Endometrial microvascular endothelial cells (primary cell): Measurements from ENCODE around the gene SLC4A1. TPM values are rescaled to one million over a fixed set of nuclear protein-coding genes. Genes with fewer than 3 reads are reported as not detected.

Experiments
- in situ Hi-C: cut with HindIII; loops from 2 replicates; pipeline ENCODE4 v1.10.0; 2017; ENCODE audit warnings: low sequenced_read_pairs, low pct_unique_long_range_greater_than_20kb; ENCODE audit errors: inconsistent ontology term
- total RNA-seq: library from RNA; depleted of rRNA; stranded (reverse); fragments of >200 nt; gene quantifications from one replicate; pipeline ENCODE4 v1.2.3, GENCODE V29; 2015; ENCODE audit errors: inconsistent ontology term

Gene SLC4A1
- total RNA-seq, 1 donor from 2014 or later, result not detected

GRCh38 chr17:44213403-44214229 lies 54.3 kb downstream of the SLC4A1 start:
- in situ Hi-C loops, result no loop called here

- in situ Hi-C loops, result no loop called here
These were observed 55.2 kb downstream of the SLC4A1 start for GRCh38 chr17:44212507-44213402.

GRCh38 chr17:44211281-44212265 lies 56.4 kb downstream of the SLC4A1 start:
- in situ Hi-C loops, result no loop called here

GRCh38 chr17:44210342-44211192 lies 57.4 kb downstream of the SLC4A1 start:
- in situ Hi-C loops, result no loop called here

- in situ Hi-C loops, result loop anchor here (10.0 kb wide), 1 partner anchor 115 kb away; the partner anchor contains the start of gene SLC25A39
These were observed 58.1 kb downstream of the SLC4A1 start for GRCh38 chr17:44209786-44210341.

- in situ Hi-C loops, result loop anchor here (10.0 kb wide), 1 partner anchor 117 kb away; the partner anchor contains the start of gene SLC25A39
These were observed 60.2 kb downstream of the SLC4A1 start for GRCh38 chr17:44207743-44208142.

GRCh38 chr17:44207319-44207718 lies 60.6 kb downstream of the SLC4A1 start:
- in situ Hi-C loops, result loop anchor here (10.0 kb wide), 1 partner anchor 117 kb away; the partner anchor contains the start of gene SLC25A39

GRCh38 chr17:44206825-44207155 lies 61.1 kb downstream of the SLC4A1 start:
- in situ Hi-C loops, result loop anchor here (10.0 kb wide), 1 partner anchor 118 kb away; the partner anchor contains the start of gene SLC25A39

GRCh38 chr17:44205962-44206824 lies 61.7 kb downstream of the SLC4A1 start:
- in situ Hi-C loops, result loop anchor here (10.0 kb wide), 1 partner anchor 119 kb away; the partner anchor contains the start of gene SLC25A39

- in situ Hi-C loops, result loop anchor here (10.0 kb wide), 1 partner anchor 120 kb away; the partner anchor contains the start of gene SLC25A39
These were observed 63.5 kb downstream of the SLC4A1 start for GRCh38 chr17:44204441-44204882.

GRCh38 chr17:44203731-44204440 lies 64.0 kb downstream of the SLC4A1 start:
- in situ Hi-C loops, result loop anchor here (10.0 kb wide), 1 partner anchor 121 kb away; the partner anchor contains the start of gene SLC25A39

GRCh38 chr17:44202756-44203155 lies 65.2 kb downstream of the SLC4A1 start:
- in situ Hi-C loops, result loop anchor here (10.0 kb wide), 1 partner anchor 122 kb away; the partner anchor contains the start of gene SLC25A39

GRCh38 chr17:44200478-44201155 lies 67.3 kb downstream of the SLC4A1 start:
- in situ Hi-C loops, result loop anchor here (10.0 kb wide), 1 partner anchor 124 kb away; the partner anchor contains the start of gene SLC25A39

GRCh38 chr17:44199553-44200477 lies 68.1 kb downstream of the SLC4A1 start, which contains the start of gene ATXN7L3:
Gene ATXN7L3 (minus strand): TSS chr17:44199884. CDS start chr17:44198070, 1,814 bp downstream.
- in situ Hi-C loops, result loop anchor here (10.0 kb wide), 1 partner anchor 125 kb away; the partner anchor contains the start of gene SLC25A39
